Epithelial cell of umbilical artery (primary cell): ENCODE results near the gene ARID2. TPM values are rescaled to one million over a fixed set of nuclear protein-coding genes. Genes with fewer than 3 reads are reported as not detected.

ENCODE experiments used
- total RNA-seq: library from RNA; depleted of rRNA; stranded (reverse); fragments of >200 nt; gene quantifications from 2 replicates; pipeline ENCODE4 v1.2.3, GENCODE V29; 2014

Gene ARID2
- total RNA-seq, result 10.7 and 12.5 TPM in 2 replicates

GRCh38 chr12:45729233-45730083 lies at the start of gene ARID2:
Gene ARID2 (plus strand): TSS chr12:45729706. CDS start chr12:45729837, 131 bp downstream.

